Measurements from ENCODE around the gene KEL.

KEL gene

GRCh38 chr7:142906643-142907042, 55.5 kb downstream of the KEL start:
- Histone ChIP-seq H3K79me2 (ENCODE audit: insufficient read depth, low read length) (no peaks in the 10 kb centered on the region), H3K9me2 (replicated peaks; ENCODE audit: insufficient read depth, low read length) (no peaks in the 10 kb centered on the region), H3F3A (ENCODE audit: insufficient read depth) (no peaks in the 10 kb centered on the region), H3K4me3 (ENCODE audit: insufficient read depth, low read length, poor library complexity, severe bottlenecking) (no peak overlapping the region), H3K36me3 (ENCODE audit: low read length) (no peaks in the 10 kb centered on the region), H2AFZ (ENCODE audit: low read depth, low read length, severe bottlenecking) (no peak overlapping the region), H3K9ac (ENCODE audit: low read length) (no peak overlapping the region), H3K4me2 (ENCODE audit: low read depth, low read length, poor library complexity, severe bottlenecking) (no peak overlapping the region), H3K9me3 (ENCODE audit: insufficient read depth, low read length) (peaks cover 5% of the 10 kb centered on the region), H3K27me3 (ENCODE audit: low read length) (no peaks in the 10 kb centered on the region), H4K20me1 (ENCODE audit: low read depth, low read length) (no peaks in the 10 kb centered on the region), H3K27ac (ENCODE audit: low read depth, low read length) (no peak overlapping the region)
- TF ChIP-seq CTCF (IDR thresholded peaks at IDR 0.05; ENCODE audit: insufficient read depth, low read length, poor library complexity, severe bottlenecking) (no peak), EZH2phosphoT487 (conservative IDR thresholded peaks at IDR 0.05; ENCODE audit: low read length) (no peak)

- TF ChIP-seq EZH2phosphoT487 (conservative IDR thresholded peaks at IDR 0.05; ENCODE audit: low read length) (no peak), CTCF (IDR thresholded peaks at IDR 0.05; ENCODE audit: insufficient read depth, low read length, poor library complexity, severe bottlenecking) (no peak)
- H3K9me2 ChIP-seq (replicated peaks; ENCODE audit: insufficient read depth, low read length) = no peaks in the 10 kb centered on the region
- no peak overlapping the region for H3K4me2 ChIP-seq (ENCODE audit: low read depth, low read length, poor library complexity, severe bottlenecking)
These were observed 56.4 kb downstream of the KEL start for GRCh38 chr7:142905759-142906158.

GRCh38 chr7:142904128-142904527, 58.0 kb downstream of the KEL start:
- H3K36me3 ChIP-seq (ENCODE audit: low read length) = no peaks in the 10 kb centered on the region
- H3K4me2 ChIP-seq (ENCODE audit: low read depth, low read length, poor library complexity, severe bottlenecking) = no peak overlapping the region
- no peaks in the 10 kb centered on the region for H3K79me2 ChIP-seq (ENCODE audit: insufficient read depth, low read length)
- no peak overlapping the region for H3K9ac ChIP-seq (ENCODE audit: low read length)
- H3K4me3 ChIP-seq (ENCODE audit: insufficient read depth, low read length, poor library complexity, severe bottlenecking) = no peak overlapping the region
- TF ChIP-seq CTCF (IDR thresholded peaks at IDR 0.05; ENCODE audit: insufficient read depth, low read length, poor library complexity, severe bottlenecking) = no peak
- TF ChIP-seq EZH2phosphoT487 (conservative IDR thresholded peaks at IDR 0.05; ENCODE audit: low read length) = no peak
- no peak overlapping the region for H2AFZ ChIP-seq (ENCODE audit: low read depth, low read length, severe bottlenecking)
- no peaks in the 10 kb centered on the region for H3K9me2 ChIP-seq (replicated peaks; ENCODE audit: insufficient read depth, low read length)
- H4K20me1 ChIP-seq (ENCODE audit: low read depth, low read length) = no peaks in the 10 kb centered on the region
- H3K27me3 ChIP-seq (ENCODE audit: low read length) = no peaks in the 10 kb centered on the region
- no peaks in the 10 kb centered on the region for H3F3A ChIP-seq (ENCODE audit: insufficient read depth)
- H3K27ac ChIP-seq (ENCODE audit: low read depth, low read length) = no peak overlapping the region
- peaks cover 5% of the 10 kb centered on the region for H3K9me3 ChIP-seq (ENCODE audit: insufficient read depth, low read length)

More at GRCh38 chr7:142905759-142906158, 56.4 kb downstream of the KEL start:
- H2AFZ ChIP-seq (ENCODE audit: low read depth, low read length, severe bottlenecking) = no peak overlapping the region
- no peaks in the 10 kb centered on the region for H4K20me1 ChIP-seq (ENCODE audit: low read depth, low read length)
- peaks cover 5% of the 10 kb centered on the region for H3K9me3 ChIP-seq (ENCODE audit: insufficient read depth, low read length)
- no peaks in the 10 kb centered on the region for H3K79me2 ChIP-seq (ENCODE audit: insufficient read depth, low read length)
- H3F3A ChIP-seq (ENCODE audit: insufficient read depth) = no peaks in the 10 kb centered on the region
- no peak overlapping the region for H3K27ac ChIP-seq (ENCODE audit: low read depth, low read length)
- no peak overlapping the region for H3K4me3 ChIP-seq (ENCODE audit: insufficient read depth, low read length, poor library complexity, severe bottlenecking)
- no peaks in the 10 kb centered on the region for H3K36me3 ChIP-seq (ENCODE audit: low read length)
- H3K27me3 ChIP-seq (ENCODE audit: low read length) = no peaks in the 10 kb centered on the region
- no peak overlapping the region for H3K9ac ChIP-seq (ENCODE audit: low read length)
